H7 (cell line): Measurements from ENCODE around the gene BCKDHB. TPM values are rescaled to one million over a fixed set of nuclear protein-coding genes. Genes with fewer than 3 reads are reported as not detected.
"Not testable (repeated sequence)": the region's sequence is repeated elsewhere in the genome, so short reads cannot be mapped to it uniquely, and the experiment has no call there.

Experiments
- DNase-seq: peaks from one replicate; pipeline ENCODE4 v3.0.0; 2012
- H3K27me3 ChIP-seq: 2 replicates; pipeline ENCODE4 v1.6.0; 2011; ENCODE audit warnings: mild to moderate bottlenecking, low read length; ENCODE audit not compliant: control insufficient read depth, insufficient read depth
- H3K36me3 ChIP-seq: replicated peaks from 2 replicates; pipeline ENCODE4 v1.5.1; 2011; ENCODE audit warnings: low read length; ENCODE audit not compliant: control insufficient read depth, insufficient read depth
- H3K4me3 ChIP-seq: 2 replicates; pipeline ENCODE4 v1.5.1; 2011; ENCODE audit warnings: low read depth, mild to moderate bottlenecking, control low read depth, low read length, moderate library complexity; ENCODE audit not compliant: insufficient read depth
- total RNA-seq: library from RNA; depleted of rRNA; stranded (reverse); fragments of >200 nt; shearing (Covaris generic); gene quantifications from 2 replicates; pipeline ENCODE4 v1.2.3, GENCODE V29; 2014

The BCKDHB gene
- total RNA-seq, 1 experiment from 2014 or later, result 17.4 TPM

- Histone ChIP-seq H3K4me3 (no peak overlapping the region), H3K27me3 (no peaks in the 10 kb centered on the region)
- no peak for DNase-seq
These were observed 103.0 kb downstream of the BCKDHB start for GRCh38 chr6:80209430-80209829.

GRCh38 chr6:80210618-80211017 is 104.1 kb downstream of the BCKDHB start:
- H3K36me3 ChIP-seq, result no peaks in the 10 kb centered on the region
- DNase-seq, result no peak
- H3K4me3 ChIP-seq, result no peak overlapping the region
- H3K27me3 ChIP-seq, result no peaks in the 10 kb centered on the region

More at GRCh38 chr6:80209430-80209829, 103.0 kb downstream of the BCKDHB start:
- no peaks in the 10 kb centered on the region for H3K36me3 ChIP-seq

GRCh38 chr6:80211286-80211685 is 104.8 kb downstream of the BCKDHB start:
- no peak for DNase-seq
- Histone ChIP-seq H3K27me3 (no peaks in the 10 kb centered on the region), H3K4me3 (no peak overlapping the region), H3K36me3 (no peaks in the 10 kb centered on the region)

- not testable (repeated sequence) for DNase-seq, H3K4me3 ChIP-seq, H3K27me3 ChIP-seq, H3K36me3 ChIP-seq
These were observed 105.4 kb downstream of the BCKDHB start for GRCh38 chr6:80211890-80212289.

GRCh38 chr6:80214436-80215022 is 108.1 kb downstream of the BCKDHB start:
- Histone ChIP-seq H3K36me3 (no peaks in the 10 kb centered on the region), H3K4me3 (no peak overlapping the region), H3K27me3 (no peaks in the 10 kb centered on the region)
- peak; percentile 10 for DNase-seq

- Histone ChIP-seq H3K27me3 (no peaks in the 10 kb centered on the region), H3K36me3 (no peaks in the 10 kb centered on the region)
These were observed 108.6 kb downstream of the BCKDHB start for GRCh38 chr6:80215063-80215462.

GRCh38 chr6:80217794-80218193 is 111.3 kb downstream of the BCKDHB start:
- DNase-seq, result no peak
- H3K27me3 ChIP-seq, result no peaks in the 10 kb centered on the region

More at GRCh38 chr6:80215063-80215462, 108.6 kb downstream of the BCKDHB start:
- no peak for DNase-seq
- H3K4me3 ChIP-seq, result no peak overlapping the region

GRCh38 chr6:80223743-80224212 is 117.3 kb downstream of the BCKDHB start:
- H3K27me3 ChIP-seq, result no peaks in the 10 kb centered on the region
- no peak for DNase-seq
- H3K4me3 ChIP-seq, result no peak overlapping the region
- no peaks in the 10 kb centered on the region for H3K36me3 ChIP-seq

More at GRCh38 chr6:80217794-80218193, 111.3 kb downstream of the BCKDHB start:
- no peak overlapping the region for H3K4me3 ChIP-seq
- no peaks in the 10 kb centered on the region for H3K36me3 ChIP-seq

- DNase-seq, result no peak
These were observed 119.7 kb downstream of the BCKDHB start for GRCh38 chr6:80226151-80226550.

GRCh38 chr6:80226699-80227098 is 120.2 kb downstream of the BCKDHB start:
- DNase-seq, result no peak
- Histone ChIP-seq H3K36me3 (no peaks in the 10 kb centered on the region), H3K4me3 (no peak overlapping the region), H3K27me3 (no peaks in the 10 kb centered on the region)

More at GRCh38 chr6:80226151-80226550, 119.7 kb downstream of the BCKDHB start:
- no peaks in the 10 kb centered on the region for H3K27me3 ChIP-seq
- no peak overlapping the region for H3K4me3 ChIP-seq
- H3K36me3 ChIP-seq, result no peaks in the 10 kb centered on the region

GRCh38 chr6:80227545-80228105 is 121.2 kb downstream of the BCKDHB start:
- Histone ChIP-seq H3K4me3 (no peak overlapping the region), H3K36me3 (no peaks in the 10 kb centered on the region), H3K27me3 (no peaks in the 10 kb centered on the region)
- DNase-seq, result no peak

GRCh38 chr6:80233262-80233661 is 126.8 kb downstream of the BCKDHB start:
- H3K36me3 ChIP-seq, result no peaks in the 10 kb centered on the region

GRCh38 chr6:80233958-80234357 is 127.5 kb downstream of the BCKDHB start:
- no peaks in the 10 kb centered on the region for H3K36me3 ChIP-seq
- H3K27me3 ChIP-seq, result no peaks in the 10 kb centered on the region
- no peak for DNase-seq
- no peak overlapping the region for H3K4me3 ChIP-seq

More at GRCh38 chr6:80233262-80233661, 126.8 kb downstream of the BCKDHB start:
- Histone ChIP-seq H3K4me3 (no peak overlapping the region), H3K27me3 (no peaks in the 10 kb centered on the region)
- DNase-seq, result no peak

- H3K4me3 ChIP-seq, result no peak overlapping the region
These were observed 127.9 kb downstream of the BCKDHB start for GRCh38 chr6:80234401-80234800.

GRCh38 chr6:80234908-80235307 is 128.4 kb downstream of the BCKDHB start:
- no peak for DNase-seq
- H3K27me3 ChIP-seq, result no peaks in the 10 kb centered on the region
- no peak overlapping the region for H3K4me3 ChIP-seq
- no peaks in the 10 kb centered on the region for H3K36me3 ChIP-seq

More at GRCh38 chr6:80234401-80234800, 127.9 kb downstream of the BCKDHB start:
- Histone ChIP-seq H3K27me3 (no peaks in the 10 kb centered on the region), H3K36me3 (no peaks in the 10 kb centered on the region)
- DNase-seq, result no peak
